Ramos (cell line): ENCODE measurements around the gene BTG1.

Experiments used
- in situ Hi-C: fragments of 300-500 bp; cut with MboI; formaldehyde crosslinking; loops from one replicate; pipeline ENCODE4 v1.14.3; 2022; ENCODE audit warnings: low sequenced_read_pairs; ENCODE audit not compliant: unreplicated experiment

The BTG1 gene

GRCh38 chr12:92136026-92136730 lies 9.5 kb downstream of the BTG1 start:
- in situ Hi-C loops, result loop anchor here (25.0 kb wide), 2 partner anchors 324 to 426 kb away; no protein-coding TSS in a partner anchor

GRCh38 chr12:92135541-92135940 lies 10.1 kb downstream of the BTG1 start:
- in situ Hi-C loops, result loop anchor here (25.0 kb wide), 2 partner anchors 323 to 427 kb away; no protein-coding TSS in a partner anchor

GRCh38 chr12:92134638-92135274 lies 10.9 kb downstream of the BTG1 start:
- in situ Hi-C loops, result loop anchor here (25.0 kb wide), 2 partner anchors 322 to 428 kb away; no protein-coding TSS in a partner anchor

GRCh38 chr12:92133795-92134637 lies 11.6 kb downstream of the BTG1 start:
- in situ Hi-C loops, result loop anchor here (25.0 kb wide), 2 partner anchors 322 to 428 kb away; no protein-coding TSS in a partner anchor

GRCh38 chr12:92133171-92133570 lies 12.5 kb downstream of the BTG1 start:
- in situ Hi-C loops, result loop anchor here (25.0 kb wide), 2 partner anchors 321 to 429 kb away; no protein-coding TSS in a partner anchor

- in situ Hi-C loops, result loop anchor here (25.0 kb wide), 2 partner anchors 320 to 430 kb away; no protein-coding TSS in a partner anchor
These were observed 13.4 kb downstream of the BTG1 start for GRCh38 chr12:92132288-92132687.

GRCh38 chr12:92130999-92131398 lies 14.6 kb downstream of the BTG1 start:
- in situ Hi-C loops, result loop anchor here (25.0 kb wide), 2 partner anchors 319 to 431 kb away; no protein-coding TSS in a partner anchor

- in situ Hi-C loops, result loop anchor here (25.0 kb wide), 2 partner anchors 317 to 433 kb away; no protein-coding TSS in a partner anchor
These were observed 16.0 kb downstream of the BTG1 start for GRCh38 chr12:92129609-92130008.

- in situ Hi-C loops, result loop anchor here (25.0 kb wide), 2 partner anchors 316 to 434 kb away; no protein-coding TSS in a partner anchor
These were observed 17.0 kb downstream of the BTG1 start for GRCh38 chr12:92128612-92129011.

GRCh38 chr12:92124689-92125029 lies 21.0 kb downstream of the BTG1 start:
- in situ Hi-C loops, result loop anchor here (25.0 kb wide), 2 partner anchors 312 to 438 kb away; no protein-coding TSS in a partner anchor

GRCh38 chr12:92123780-92124688 lies 21.6 kb downstream of the BTG1 start:
- in situ Hi-C loops, result no loop called here

GRCh38 chr12:92122941-92123779 lies 22.5 kb downstream of the BTG1 start:
- in situ Hi-C loops, result no loop called here

- in situ Hi-C loops, result no loop called here
These were observed 23.8 kb downstream of the BTG1 start for GRCh38 chr12:92121826-92122225.

GRCh38 chr12:92118826-92119536 lies 26.7 kb downstream of the BTG1 start:
- in situ Hi-C loops, result no loop called here

- in situ Hi-C loops, result no loop called here
These were observed 30.8 kb downstream of the BTG1 start for GRCh38 chr12:92114834-92115233.

GRCh38 chr12:92111256-92111655 lies 34.4 kb downstream of the BTG1 start:
- in situ Hi-C loops, result no loop called here

- in situ Hi-C loops, result no loop called here
These were observed 35.5 kb downstream of the BTG1 start for GRCh38 chr12:92110083-92110640.

GRCh38 chr12:92109613-92110012 lies 36.0 kb downstream of the BTG1 start:
- in situ Hi-C loops, result no loop called here
